ENCODE measurements around the gene DUSP5.

DNA sequence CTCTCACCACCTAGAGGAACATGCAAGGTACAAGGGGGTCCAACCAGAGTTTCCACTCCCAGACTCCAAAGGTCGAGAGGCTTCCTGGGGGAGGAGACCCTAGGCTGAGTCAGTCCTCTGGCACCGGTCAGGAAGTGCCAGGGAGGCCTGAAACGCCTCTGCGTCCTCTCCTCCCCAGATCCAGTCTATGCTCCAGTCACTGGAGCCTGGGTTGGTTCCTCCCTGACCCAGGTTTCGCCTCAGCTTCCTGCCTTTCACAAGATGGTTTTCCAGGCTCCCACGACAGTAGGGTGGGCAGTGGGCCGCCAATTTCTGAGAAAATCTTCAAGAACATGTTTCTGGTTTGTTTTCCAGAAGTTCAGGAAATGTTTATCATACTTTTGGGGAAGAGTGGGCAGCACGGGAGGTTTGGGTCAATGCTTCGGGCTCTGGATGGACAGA lies 30.0 kb downstream of the DUSP5 start:
- TF ChIP-seq, protein P1, sequence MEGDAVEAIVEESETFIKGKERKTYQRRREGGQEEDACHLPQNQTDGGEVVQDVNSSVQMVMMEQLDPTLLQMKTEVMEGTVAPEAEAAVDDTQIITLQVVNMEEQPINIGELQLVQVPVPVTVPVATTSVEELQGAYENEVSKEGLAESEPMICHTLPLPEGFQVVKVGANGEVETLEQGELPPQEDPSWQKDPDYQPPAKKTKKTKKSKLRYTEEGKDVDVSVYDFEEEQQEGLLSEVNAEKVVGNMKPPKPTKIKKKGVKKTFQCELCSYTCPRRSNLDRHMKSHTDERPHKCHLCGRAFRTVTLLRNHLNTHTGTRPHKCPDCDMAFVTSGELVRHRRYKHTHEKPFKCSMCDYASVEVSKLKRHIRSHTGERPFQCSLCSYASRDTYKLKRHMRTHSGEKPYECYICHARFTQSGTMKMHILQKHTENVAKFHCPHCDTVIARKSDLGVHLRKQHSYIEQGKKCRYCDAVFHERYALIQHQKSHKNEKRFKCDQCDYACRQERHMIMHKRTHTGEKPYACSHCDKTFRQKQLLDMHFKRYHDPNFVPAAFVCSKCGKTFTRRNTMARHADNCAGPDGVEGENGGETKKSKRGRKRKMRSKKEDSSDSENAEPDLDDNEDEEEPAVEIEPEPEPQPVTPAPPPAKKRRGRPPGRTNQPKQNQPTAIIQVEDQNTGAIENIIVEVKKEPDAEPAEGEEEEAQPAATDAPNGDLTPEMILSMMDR (IDR thresholded peaks at IDR 0.05) = no peak
- no peak for TF ChIP-seq POLR2A (IDR thresholded peaks at IDR 0.05)
